Measurements from ENCODE around the gene ZFP1. TPM values are rescaled to one million over a fixed set of nuclear protein-coding genes. Genes with fewer than 3 reads are reported as not detected.
A peak's percentile ranks its signal among the peaks of the same experiment; 100 is the strongest.

The ZFP1 gene
- total RNA-seq, 1 donor from 2014 or later, result 17.0 TPM

DNA sequence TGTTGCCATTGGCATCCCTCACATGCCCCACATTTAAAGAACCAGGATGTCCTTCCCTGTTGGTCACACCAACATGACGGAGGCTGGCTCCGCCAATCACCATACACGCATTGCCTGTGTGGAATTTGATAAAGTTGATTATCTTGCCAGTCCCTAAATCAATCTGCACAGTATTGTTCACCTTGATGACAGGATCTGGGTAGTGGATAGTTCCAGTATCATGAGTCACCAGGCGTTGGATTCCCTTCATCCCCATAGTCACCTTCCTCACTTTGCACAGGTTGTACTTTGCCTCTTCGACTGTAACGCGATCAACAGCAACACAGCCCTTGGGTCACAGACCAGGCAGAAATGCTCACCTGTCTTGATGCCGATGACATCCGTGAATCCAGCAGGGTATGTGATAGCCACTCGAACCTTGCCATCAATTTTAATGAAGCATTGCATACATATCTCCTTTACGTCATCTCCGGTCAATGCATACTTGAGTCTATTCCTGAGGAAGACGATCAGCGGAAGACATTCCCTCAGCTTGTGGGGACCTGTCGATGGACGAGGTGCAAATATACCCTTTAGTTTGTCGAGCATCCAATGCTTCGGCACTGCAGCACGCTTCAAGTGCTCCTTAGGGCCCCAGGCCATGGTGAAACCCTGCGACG lies 44.4 kb downstream of the ZFP1 start:
- Mint-ChIP-seq H3K4me1 (ENCODE audit: unreplicated experiment) (peaks cover 3% of the 10 kb centered on the region), H3K36me3 (ENCODE audit: unreplicated experiment) (no peaks in the 10 kb centered on the region), H3K27ac (ENCODE audit: unreplicated experiment) (no peak overlapping the region), H3K27me3 (ENCODE audit: unreplicated experiment) (peaks cover 18% of the 10 kb centered on the region), H3K9me3 (ENCODE audit: unreplicated experiment) (no peaks in the 10 kb centered on the region), H3K4me3 (ENCODE audit: unreplicated experiment) (no peak overlapping the region)
- peak; percentile 54 for DNase-seq (ENCODE audit: extremely low spot score, unreplicated experiment)
- TF ChIP-seq, protein P1, sequence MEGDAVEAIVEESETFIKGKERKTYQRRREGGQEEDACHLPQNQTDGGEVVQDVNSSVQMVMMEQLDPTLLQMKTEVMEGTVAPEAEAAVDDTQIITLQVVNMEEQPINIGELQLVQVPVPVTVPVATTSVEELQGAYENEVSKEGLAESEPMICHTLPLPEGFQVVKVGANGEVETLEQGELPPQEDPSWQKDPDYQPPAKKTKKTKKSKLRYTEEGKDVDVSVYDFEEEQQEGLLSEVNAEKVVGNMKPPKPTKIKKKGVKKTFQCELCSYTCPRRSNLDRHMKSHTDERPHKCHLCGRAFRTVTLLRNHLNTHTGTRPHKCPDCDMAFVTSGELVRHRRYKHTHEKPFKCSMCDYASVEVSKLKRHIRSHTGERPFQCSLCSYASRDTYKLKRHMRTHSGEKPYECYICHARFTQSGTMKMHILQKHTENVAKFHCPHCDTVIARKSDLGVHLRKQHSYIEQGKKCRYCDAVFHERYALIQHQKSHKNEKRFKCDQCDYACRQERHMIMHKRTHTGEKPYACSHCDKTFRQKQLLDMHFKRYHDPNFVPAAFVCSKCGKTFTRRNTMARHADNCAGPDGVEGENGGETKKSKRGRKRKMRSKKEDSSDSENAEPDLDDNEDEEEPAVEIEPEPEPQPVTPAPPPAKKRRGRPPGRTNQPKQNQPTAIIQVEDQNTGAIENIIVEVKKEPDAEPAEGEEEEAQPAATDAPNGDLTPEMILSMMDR (IDR thresholded peaks at IDR 0.05), result no peak

DNA sequence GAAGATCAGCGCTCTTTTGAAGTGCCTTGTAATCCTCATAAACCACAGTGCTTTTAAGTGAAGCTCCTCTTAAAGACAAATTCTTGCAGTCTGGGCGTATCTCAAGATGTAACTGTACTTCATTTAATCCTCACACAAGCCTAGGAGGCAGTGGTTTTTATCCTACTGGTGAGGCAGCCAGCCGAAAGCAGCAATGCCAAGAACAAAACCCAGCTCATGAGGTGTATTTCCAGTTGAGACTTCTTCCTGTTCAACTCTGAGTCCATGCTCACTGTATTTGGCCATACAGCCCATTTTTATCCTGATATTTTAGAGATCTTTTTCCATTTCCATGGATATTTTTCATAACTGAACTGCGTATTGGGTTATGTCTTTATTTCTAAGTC lies 44.9 kb downstream of the ZFP1 start:
- no peak overlapping the region for H3K4me3 Mint-ChIP-seq (ENCODE audit: unreplicated experiment)
- peaks cover 3% of the 10 kb centered on the region for H3K4me1 Mint-ChIP-seq (ENCODE audit: unreplicated experiment)
- H3K36me3 Mint-ChIP-seq (ENCODE audit: unreplicated experiment), result no peaks in the 10 kb centered on the region
- DNase-seq (ENCODE audit: extremely low spot score, unreplicated experiment), result no peak
- no peak overlapping the region for H3K27ac Mint-ChIP-seq (ENCODE audit: unreplicated experiment)
- peaks cover 23% of the 10 kb centered on the region for H3K27me3 Mint-ChIP-seq (ENCODE audit: unreplicated experiment)
- H3K9me3 Mint-ChIP-seq (ENCODE audit: unreplicated experiment), result no peaks in the 10 kb centered on the region
- TF ChIP-seq, protein P1 (IDR thresholded peaks at IDR 0.05), result no peak

DNA sequence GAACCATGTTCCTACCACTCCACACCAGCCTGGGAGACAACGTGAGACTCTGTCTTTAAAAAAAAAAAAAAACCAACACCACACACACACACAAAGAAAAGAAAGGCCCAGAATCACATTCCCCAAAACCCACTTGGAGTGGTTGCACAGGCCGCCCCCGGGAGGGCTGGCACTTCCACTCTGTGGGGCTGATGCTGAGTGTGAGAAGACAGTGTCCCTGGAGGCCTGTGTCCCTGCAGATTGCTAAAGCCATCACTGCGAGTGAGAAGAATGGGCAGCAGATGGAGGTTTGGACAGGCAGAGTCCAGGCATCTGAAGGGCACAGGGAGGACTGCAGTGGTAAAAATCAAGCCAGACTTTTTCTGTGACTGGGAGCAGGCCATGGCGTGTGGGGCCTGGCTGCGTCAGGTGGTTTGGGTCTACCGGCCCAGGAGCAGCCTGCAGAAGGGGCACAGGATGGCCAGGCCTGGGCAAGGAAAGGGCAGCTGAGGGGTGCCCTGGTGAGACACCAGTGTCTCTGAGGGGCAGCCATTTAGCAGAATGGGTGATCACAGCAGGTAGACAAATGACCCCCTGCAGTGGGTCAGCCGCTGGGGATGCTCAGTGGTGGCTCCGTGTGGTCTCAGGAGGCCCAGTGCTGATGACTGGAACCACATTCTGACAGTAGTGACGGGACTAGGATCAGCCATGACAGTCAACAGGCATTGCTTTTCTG lies 45.6 kb downstream of the ZFP1 start:
- TF ChIP-seq, protein P1 (IDR thresholded peaks at IDR 0.05), result no peak
- Mint-ChIP-seq H3K4me3 (ENCODE audit: unreplicated experiment) (no peak overlapping the region), H3K27me3 (ENCODE audit: unreplicated experiment) (peaks cover 23% of the 10 kb centered on the region), H3K27ac (ENCODE audit: unreplicated experiment) (no peak overlapping the region), H3K9me3 (ENCODE audit: unreplicated experiment) (no peaks in the 10 kb centered on the region), H3K36me3 (ENCODE audit: unreplicated experiment) (no peaks in the 10 kb centered on the region), H3K4me1 (ENCODE audit: unreplicated experiment) (peaks cover 3% of the 10 kb centered on the region)
- peak; percentile 75 for DNase-seq (ENCODE audit: extremely low spot score, unreplicated experiment)

DNA sequence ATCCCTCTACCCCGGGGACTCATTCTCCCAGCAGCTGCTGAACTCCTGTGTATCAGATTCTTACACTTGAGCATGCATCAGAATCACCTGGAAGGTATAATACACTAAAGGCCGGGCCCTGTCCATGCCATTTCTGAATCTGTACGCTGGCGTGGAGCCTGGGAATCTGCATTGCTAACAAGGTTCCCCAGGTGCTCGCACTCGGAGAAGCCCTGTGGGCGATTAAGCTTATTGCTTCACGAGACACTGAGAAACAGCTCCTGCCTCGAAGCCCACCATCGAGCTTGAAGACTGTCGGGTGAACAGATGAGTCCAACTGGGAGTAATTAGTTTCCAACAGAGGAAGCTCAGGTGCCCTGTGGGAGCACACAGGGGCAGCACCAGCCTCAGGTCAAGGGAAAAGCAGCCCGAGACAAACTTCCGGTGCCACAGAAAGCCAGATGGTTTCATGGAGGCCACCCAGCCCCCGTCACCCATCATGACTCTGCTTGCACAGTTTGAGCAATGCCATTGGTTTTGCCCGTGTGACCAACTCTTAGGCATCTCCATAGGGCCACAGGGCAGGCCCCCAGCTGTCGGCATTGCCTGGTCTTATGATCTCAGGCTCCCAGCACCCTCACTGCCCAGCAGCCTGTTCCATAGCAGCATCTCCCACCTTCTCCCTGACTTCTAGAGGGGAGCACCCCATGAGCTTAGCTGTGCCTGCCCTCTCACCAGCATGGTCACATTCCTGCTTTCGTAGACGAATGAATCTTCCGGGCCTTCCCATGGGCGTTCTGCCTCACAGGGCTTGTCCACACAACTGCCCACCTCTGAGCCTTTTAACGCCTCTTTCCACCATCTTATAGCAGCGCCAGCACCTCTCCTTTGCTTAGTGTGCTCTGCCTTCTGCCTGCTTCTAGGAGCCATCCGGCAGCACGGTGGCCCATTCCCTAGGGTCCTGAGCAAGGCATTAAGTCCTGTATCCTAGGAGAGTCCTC lies 47.8 kb downstream of the ZFP1 start:
- no peak overlapping the region for H3K27ac Mint-ChIP-seq (ENCODE audit: unreplicated experiment)
- H3K4me1 Mint-ChIP-seq (ENCODE audit: unreplicated experiment), result peaks cover 3% of the 10 kb centered on the region
- peaks cover 14% of the 10 kb centered on the region for H3K27me3 Mint-ChIP-seq (ENCODE audit: unreplicated experiment)
- H3K4me3 Mint-ChIP-seq (ENCODE audit: unreplicated experiment), result no peak overlapping the region
- TF ChIP-seq, protein P1 (IDR thresholded peaks at IDR 0.05), result no peak
- DNase-seq (ENCODE audit: extremely low spot score, unreplicated experiment), result no peak
- H3K9me3 Mint-ChIP-seq (ENCODE audit: unreplicated experiment), result no peaks in the 10 kb centered on the region
- H3K36me3 Mint-ChIP-seq (ENCODE audit: unreplicated experiment), result no peaks in the 10 kb centered on the region
